Loucy (cell line): Measurements from ENCODE around the gene PIM3.

Experiments
- EZH2phosphoT487 ChIP-seq: fragments of 200-600 bp; IDR thresholded peaks from 2 replicates; pipeline ENCODE4 v1.6.1; 2018; ENCODE audit warnings: antibody characterized with exemption, mild to moderate bottlenecking, moderate library complexity, borderline replicate concordance
- TF ChIP-seq, protein P1 (sequence below): fragments of 200-600 bp; sonication (generic); conservative IDR thresholded peaks from 2 replicates; pipeline ENCODE4 v1.5.1; 2014; ENCODE audit warnings: mild to moderate bottlenecking, antibody characterized with exemption, low read length

- TF ChIP-seq, protein P1, sequence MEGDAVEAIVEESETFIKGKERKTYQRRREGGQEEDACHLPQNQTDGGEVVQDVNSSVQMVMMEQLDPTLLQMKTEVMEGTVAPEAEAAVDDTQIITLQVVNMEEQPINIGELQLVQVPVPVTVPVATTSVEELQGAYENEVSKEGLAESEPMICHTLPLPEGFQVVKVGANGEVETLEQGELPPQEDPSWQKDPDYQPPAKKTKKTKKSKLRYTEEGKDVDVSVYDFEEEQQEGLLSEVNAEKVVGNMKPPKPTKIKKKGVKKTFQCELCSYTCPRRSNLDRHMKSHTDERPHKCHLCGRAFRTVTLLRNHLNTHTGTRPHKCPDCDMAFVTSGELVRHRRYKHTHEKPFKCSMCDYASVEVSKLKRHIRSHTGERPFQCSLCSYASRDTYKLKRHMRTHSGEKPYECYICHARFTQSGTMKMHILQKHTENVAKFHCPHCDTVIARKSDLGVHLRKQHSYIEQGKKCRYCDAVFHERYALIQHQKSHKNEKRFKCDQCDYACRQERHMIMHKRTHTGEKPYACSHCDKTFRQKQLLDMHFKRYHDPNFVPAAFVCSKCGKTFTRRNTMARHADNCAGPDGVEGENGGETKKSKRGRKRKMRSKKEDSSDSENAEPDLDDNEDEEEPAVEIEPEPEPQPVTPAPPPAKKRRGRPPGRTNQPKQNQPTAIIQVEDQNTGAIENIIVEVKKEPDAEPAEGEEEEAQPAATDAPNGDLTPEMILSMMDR: no peak
- TF ChIP-seq EZH2phosphoT487: no peak
Observed at GRCh38 chr22:49913026-49913425, 47.5 kb upstream of the PIM3 start.
